GM19324 (cell line): ENCODE results near the gene POLE4.

Source experiments
- ATAC-seq: cut with Tn5 transposase; IDR thresholded peaks from one replicate; pipeline ENCODE4 v1.9.1; 2021; ENCODE audit warnings: mild to moderate bottlenecking, moderate library complexity; ENCODE audit not compliant: unreplicated experiment, low FRiP score

The POLE4 gene

DNA sequence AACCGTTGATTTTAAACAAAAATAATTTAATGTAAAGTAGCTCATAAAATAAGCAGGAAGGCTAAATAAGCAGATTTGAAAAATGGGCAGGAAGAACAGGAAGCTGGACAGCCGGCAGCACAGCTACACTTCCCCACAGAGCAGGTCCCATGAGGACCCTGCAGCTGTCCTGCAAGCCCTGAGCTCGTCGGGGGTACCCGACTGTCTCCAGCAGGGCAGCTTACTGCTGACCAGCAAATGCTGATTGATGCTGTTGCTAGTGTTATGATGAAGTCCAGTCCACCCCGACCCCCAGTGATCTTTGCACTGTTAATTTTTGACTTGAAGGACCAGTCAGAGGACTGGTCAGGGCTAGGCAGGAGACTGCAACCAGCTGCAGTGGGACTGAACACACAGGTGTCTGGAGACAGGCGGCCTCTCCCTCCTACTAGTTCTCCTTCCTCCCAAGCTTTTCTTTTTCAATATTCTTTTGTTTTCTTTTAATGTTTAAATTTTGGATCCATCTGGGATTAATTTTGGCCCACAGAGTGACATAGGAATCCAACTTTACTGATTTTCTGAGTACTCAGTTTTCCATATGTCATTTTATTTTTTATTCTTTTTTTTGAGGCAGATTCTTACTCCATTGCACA lies 27.7 kb downstream of the POLE4 start:
- no peak for ATAC-seq

DNA sequence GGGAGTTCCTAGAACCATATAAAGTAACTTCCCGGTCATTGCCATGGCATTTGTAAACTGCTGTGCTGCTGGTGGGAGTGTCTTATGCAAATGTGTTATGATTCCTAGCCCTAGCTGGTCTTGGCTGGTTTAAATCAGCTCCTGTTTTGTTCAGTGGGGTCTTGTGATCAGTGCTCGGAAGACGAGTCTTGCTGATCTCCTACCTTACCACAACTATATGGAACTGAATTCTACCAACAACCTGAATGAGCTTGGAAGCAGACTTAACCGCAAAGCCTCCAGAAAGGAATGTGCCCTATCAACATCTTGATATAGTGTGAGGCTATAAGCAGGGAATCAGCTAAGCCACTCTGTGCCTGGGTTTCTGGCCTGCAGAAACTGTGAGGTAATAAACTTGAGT lies 33.5 kb downstream of the POLE4 start:
- ATAC-seq: no peak

DNA sequence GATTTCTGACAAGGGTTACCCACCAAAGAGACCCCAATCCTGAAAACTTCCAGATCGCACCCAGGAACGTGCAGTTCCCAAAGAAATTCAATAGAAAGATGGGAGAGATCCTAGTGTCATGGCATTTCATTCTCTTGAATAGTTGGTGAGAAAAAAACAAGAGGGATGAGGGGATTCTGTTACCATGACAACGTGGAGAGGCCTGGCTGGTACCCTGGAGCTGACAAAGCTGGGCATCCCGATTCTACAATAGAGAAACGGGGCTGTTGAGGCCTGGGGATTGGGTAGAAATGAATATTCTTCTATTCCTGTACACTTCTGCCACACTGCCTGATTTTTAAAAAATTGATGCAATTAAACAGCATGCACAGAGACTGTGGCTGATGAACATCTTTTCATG lies 41.0 kb downstream of the POLE4 start:
- no peak for ATAC-seq

DNA sequence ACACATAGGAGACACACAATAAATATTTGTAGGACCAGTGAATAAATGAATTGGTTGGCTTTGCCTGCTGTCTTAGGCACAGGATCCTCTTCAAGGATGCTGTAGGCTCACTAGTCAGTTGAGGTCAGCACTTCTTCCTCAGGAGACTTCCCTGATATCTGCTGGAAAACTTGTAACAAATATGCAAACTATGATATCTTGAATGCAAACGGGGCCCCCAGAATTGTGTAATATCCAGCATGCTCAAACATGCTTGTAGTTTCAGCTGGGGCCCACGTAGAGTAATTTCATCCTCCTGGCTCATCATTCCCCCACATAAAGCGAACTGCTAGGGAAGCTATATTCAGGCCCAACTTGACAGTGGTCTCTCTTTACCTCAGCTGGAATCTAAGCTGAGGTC lies 43.6 kb downstream of the POLE4 start:
- ATAC-seq: no peak

DNA sequence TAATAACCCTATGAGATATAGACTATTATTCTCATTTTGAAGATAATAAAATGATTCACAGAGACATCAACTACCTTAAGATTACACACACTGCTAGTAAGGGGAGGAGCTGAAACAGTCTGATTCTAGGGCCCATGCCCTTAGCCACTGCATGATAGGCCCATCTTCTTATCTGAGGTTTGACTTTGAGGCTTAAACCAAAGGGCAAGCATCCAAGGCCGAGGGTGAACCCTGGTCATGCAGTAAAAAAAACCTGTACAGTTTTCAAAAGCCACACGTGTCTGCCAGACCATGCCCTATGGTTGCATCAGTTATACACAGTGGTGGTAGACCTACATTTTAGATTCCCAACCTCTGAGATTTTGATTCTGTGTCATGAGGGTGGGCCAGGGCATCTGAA lies 44.8 kb downstream of the POLE4 start:
- no peak for ATAC-seq

DNA sequence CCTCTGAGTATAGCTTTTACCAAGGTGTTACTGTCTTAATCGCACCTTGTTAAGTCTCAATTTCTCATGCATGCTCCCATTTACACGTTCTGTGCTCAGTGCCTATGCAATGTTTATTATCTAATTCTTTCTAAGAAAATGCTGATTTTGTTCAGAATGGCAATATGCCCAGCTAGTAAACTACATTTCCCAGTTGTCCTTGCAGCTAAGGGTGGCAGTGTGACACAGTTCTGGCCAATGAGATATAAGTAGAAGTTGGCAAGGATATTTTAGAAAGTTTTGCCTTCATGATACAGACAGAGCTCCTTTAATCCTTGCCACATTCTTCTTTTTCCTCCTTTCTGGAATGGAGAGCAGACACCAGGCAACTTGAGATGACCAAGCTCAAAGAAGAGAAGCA lies 45.3 kb downstream of the POLE4 start:
- ATAC-seq: no peak

DNA sequence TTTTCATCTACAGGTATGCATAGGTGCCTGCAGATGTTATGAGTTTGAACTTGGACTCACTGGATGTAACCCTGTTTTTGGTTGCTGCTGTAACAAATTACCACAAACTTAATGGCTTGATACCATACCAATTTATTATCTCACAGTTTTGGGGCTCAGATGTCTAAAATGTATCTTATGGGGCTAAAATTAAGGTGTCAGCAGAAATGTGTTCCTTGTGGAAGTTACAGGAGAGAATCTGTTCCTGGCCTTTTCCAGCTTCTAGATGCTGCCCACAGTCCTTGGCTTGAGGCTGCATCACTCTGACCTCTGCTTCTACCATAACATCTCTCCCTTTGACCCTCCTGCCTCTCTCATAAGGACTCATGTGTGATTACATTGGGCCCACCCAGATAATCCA lies 47.6 kb downstream of the POLE4 start:
- ATAC-seq: no peak

DNA sequence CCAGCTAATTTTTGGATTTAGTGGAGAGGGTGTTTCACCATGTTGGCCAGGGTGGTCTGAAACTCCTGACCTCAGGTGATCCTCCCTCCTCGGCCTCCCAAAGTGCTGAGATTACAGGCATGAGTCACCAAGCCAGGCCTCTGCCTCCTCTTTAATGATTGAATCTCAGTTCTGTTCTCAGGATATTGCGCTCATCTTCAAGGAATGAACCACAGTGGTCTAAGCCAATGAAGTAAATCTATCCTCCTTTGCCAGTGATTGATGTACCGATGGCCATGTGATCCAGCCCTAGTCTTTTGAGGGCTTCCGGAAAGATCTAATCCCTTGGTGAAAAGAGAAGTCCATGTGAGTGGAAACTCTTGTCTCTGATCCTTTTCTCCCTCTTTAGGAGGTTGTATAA lies 48.6 kb downstream of the POLE4 start:
- ATAC-seq: no peak

DNA sequence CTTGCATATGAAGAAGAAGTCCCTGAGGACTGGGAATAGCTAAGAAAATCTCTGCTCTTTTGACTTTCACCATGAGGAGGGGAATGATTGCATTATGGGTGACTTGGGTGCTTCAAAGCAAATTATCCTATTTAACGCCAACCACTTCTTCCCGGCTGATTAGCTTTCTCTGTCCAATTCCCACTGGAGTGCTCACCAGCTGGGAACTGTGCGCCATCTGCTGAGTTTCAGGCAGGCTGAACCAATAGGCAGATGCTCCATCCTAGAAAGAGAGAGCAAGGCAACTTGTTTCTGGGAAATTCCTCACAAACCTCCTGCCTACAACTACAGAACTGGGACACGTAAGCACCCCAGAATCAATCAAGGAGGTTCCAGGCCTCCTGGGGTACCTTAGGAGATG lies 49.4 kb downstream of the POLE4 start:
- ATAC-seq: no peak

DNA sequence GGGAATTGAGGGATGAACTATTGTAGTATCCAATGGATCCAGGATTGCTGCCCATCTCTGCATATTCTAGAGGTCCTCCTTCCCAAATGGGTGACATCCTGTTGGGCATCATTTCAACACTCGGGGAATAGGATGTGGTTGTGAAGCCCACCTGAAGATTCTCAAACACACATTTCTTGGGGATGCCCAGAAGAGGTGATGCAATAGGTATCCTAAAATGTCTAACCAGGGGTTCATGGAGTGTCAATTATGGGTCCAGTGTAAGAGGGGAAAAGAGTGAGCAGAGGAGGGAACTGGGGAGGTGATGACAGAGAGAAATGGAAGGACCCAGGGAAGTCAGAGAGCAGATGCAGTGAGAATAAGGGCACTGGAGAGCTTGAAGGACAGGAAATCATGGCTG lies 52.1 kb downstream of the POLE4 start:
- ATAC-seq: no peak

DNA sequence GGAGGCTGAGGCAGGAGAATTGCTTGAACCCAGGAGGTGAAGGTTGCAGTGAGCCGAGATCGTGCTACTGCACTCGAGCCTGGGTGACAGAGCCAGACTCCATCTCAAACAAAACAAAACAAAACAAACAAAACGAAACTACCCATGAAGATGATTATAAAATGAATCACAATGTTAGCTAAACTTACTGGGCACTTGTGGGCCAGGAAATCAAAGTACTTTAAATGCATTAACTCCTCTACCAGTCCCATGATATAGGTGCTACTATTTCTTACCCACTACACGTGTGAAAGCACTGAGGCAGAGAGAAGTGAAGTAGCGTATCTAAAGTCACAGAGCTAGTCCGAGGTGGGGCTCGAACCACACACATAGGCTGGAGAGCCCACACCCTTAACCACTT lies 53.6 kb downstream of the POLE4 start:
- no peak for ATAC-seq

DNA sequence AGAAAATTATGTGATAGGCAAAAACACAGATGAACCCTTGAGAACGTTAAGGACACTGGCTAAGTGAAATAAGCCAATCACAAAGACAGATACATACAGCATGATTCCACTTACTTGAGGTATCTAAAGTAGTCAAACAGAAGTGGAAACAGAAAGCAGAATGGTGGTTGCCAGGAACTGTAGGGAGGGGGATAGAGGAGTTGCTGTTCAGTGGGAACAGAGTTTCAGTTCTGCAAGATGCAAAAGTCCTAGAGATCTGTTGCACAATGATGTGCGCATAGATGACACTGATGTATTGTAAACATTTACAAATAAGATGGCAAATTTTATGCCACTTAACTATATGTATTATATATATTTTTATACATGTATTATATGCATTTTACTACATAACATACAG lies 59.7 kb downstream of the POLE4 start:
- ATAC-seq: no peak
